CD14-positive monocyte (primary cell): ENCODE data around the gene ACSF2. TPM values are rescaled to one million over a fixed set of nuclear protein-coding genes. Genes with fewer than 3 reads are reported as not detected.

Source experiments
- DNase-seq, 3 donors: peaks; one replicate each; pipeline ENCODE4 v3.0.0-alpha.2; 2011 to 2022
- H2AFZ ChIP-seq: 2 replicates; pipeline ENCODE4 v1.6.0; 2012; ENCODE audit warnings: mild to moderate bottlenecking, low read depth, low read length, inconsistent platforms; ENCODE audit not compliant: insufficient read depth, poor library complexity, severe bottlenecking
- H3K27ac ChIP-seq, 2 donors: 1 replicate in 1 of 2; 2 replicates in 1 of 2; pipeline ENCODE4 v1.5.1; 2012 to 2013; ENCODE audit warnings: low read length in 2 of 2, control low read depth in 1 of 2, inconsistent platforms in 1 of 2, low read depth in 1 of 2, mild to moderate bottlenecking in 1 of 2
- H3K27me3 ChIP-seq, 2 donors: one replicate each; pipeline versions ENCODE4 v1.6.0 to v1.6.1; 2011 to 2013; ENCODE audit warnings: low read length in 2 of 2; ENCODE audit not compliant: control insufficient read depth in 2 of 2, insufficient read depth in 2 of 2
- H3K36me3 ChIP-seq, 2 donors: replicated peaks in 1 of 2; 1 replicate in 1 of 2; 2 replicates in 1 of 2; pipeline versions ENCODE4 v1.5.1 to v1.6.1; 2012 to 2013; ENCODE audit warnings: low read length in 2 of 2, control low read depth in 1 of 2, inconsistent platforms in 1 of 2, mild to moderate bottlenecking in 1 of 2; ENCODE audit not compliant: insufficient read depth in 2 of 2, control insufficient read depth in 1 of 2
- H3K4me1 ChIP-seq, 2 donors: 1 replicate in 1 of 2; 2 replicates in 1 of 2; pipeline versions ENCODE4 v1.5.1 to v1.6.1; 2012 to 2013; ENCODE audit warnings: low read length in 2 of 2, control low read depth in 1 of 2, inconsistent platforms in 1 of 2, mild to moderate bottlenecking in 1 of 2, moderate library complexity in 1 of 2; ENCODE audit not compliant: insufficient read depth in 2 of 2, control insufficient read depth in 1 of 2
- H3K4me2 ChIP-seq: replicated peaks from 2 replicates; pipeline ENCODE3; 2012; ENCODE audit warnings: low read length, moderate library complexity, mild to moderate bottlenecking; ENCODE audit not compliant: poor library complexity, severe bottlenecking; ENCODE audit errors: extremely low read depth
- H3K4me3 ChIP-seq, 3 experiments: fragments of 200-600 bp in 1 of 3; sonication (generic) in 1 of 3; replicated peaks in 1 of 3; 1 replicate in 2 of 3; 2 replicates in 1 of 3; pipeline ENCODE4 v1.5.1; 2011 to 2013; ENCODE audit warnings: low read length in 3 of 3, mild to moderate bottlenecking in 3 of 3, control low read depth in 2 of 3, low read depth in 2 of 3, inconsistent platforms in 1 of 3, moderate library complexity in 1 of 3
- H3K79me2 ChIP-seq: 2 replicates; pipeline ENCODE4 v1.6.0; 2012; ENCODE audit warnings: mild to moderate bottlenecking, control low read depth, inconsistent platforms, low read length, moderate library complexity; ENCODE audit not compliant: insufficient read depth
- H3K9ac ChIP-seq: 2 replicates; pipeline ENCODE4 v1.6.0; 2017; ENCODE audit warnings: low read length, mild to moderate bottlenecking; ENCODE audit not compliant: insufficient read depth, poor library complexity, severe bottlenecking
- H3K9me3 ChIP-seq, 2 donors: replicated peaks in 1 of 2; 1 replicate in 1 of 2; 2 replicates in 1 of 2; pipeline versions ENCODE4 v1.5.1 to v1.6.1; 2012 to 2013; ENCODE audit warnings: low read length in 2 of 2, control low read depth in 1 of 2; ENCODE audit not compliant: control insufficient read depth in 1 of 2, insufficient read depth in 1 of 2
- H4K20me1 ChIP-seq: 2 replicates; pipeline ENCODE4 v1.6.0; 2012; ENCODE audit warnings: mild to moderate bottlenecking, low read length, control low read depth, moderate library complexity; ENCODE audit not compliant: insufficient read depth
- H3K27ac Mint-ChIP-seq, 7 donors: one replicate each; pipeline ENCODE4 v1.8.0; 2020; ENCODE audit warnings: mild to moderate bottlenecking in 7 of 7, mixed read lengths in 7 of 7, moderate library complexity in 6 of 7, inconsistent platforms in 2 of 7
- H3K27me3 Mint-ChIP-seq, 3 donors: one replicate each; pipeline ENCODE4 v1.8.0; 2021 to 2022; ENCODE audit warnings: low read depth in 3 of 3, mild to moderate bottlenecking in 3 of 3, mixed read lengths in 3 of 3, moderate library complexity in 3 of 3, inconsistent platforms in 1 of 3
- H3K36me3 Mint-ChIP-seq, 2 donors: one replicate each; pipeline ENCODE4 v1.8.0; 2020; ENCODE audit warnings: mixed read lengths in 2 of 2, inconsistent platforms in 1 of 2, mild to moderate bottlenecking in 1 of 2
- H3K4me1 Mint-ChIP-seq: one replicate; pipeline ENCODE4 v1.8.0; 2020; ENCODE audit warnings: mild to moderate bottlenecking, mixed read lengths
- H3K4me3 Mint-ChIP-seq, 2 donors: one replicate each; pipeline ENCODE4 v1.8.0; 2020; ENCODE audit warnings: mild to moderate bottlenecking in 2 of 2, mixed read lengths in 2 of 2, moderate library complexity in 1 of 2
- H3K9me3 Mint-ChIP-seq, 7 donors: one replicate each; pipeline ENCODE4 v1.8.0; 2020 to 2022; ENCODE audit warnings: mixed read lengths in 7 of 7, mild to moderate bottlenecking in 6 of 7, moderate library complexity in 6 of 7, inconsistent platforms in 2 of 7
- CTCF ChIP-seq: fragments of 200-600 bp; IDR thresholded peaks from one replicate; pipeline ENCODE4 v1.8.0; 2022; ENCODE audit warnings: antibody characterized with exemption, mild to moderate bottlenecking
- WGBS: methylation state at CpG from one replicate; pipeline ENCODE4 v1.1.5; 2013; ENCODE audit warnings: missing lambda C conversion rate; ENCODE audit not compliant: insufficient coverage; 5-methylcytosine and 5-hydroxymethylcytosine counted together
- intact Hi-C, 2 donors: fragments of 100-400 bp; cut with micrococcal nuclease; formaldehyde crosslinking; loops; one replicate each; pipeline versions ENCODE4 v1.15.0 to v1.15.1; 2023
- polyA plus RNA-seq, 3 donors: library from polyadenylated mRNA; depleted of rRNA in 1 of 3; unstranded in 2 of 3; stranded (reverse) in 1 of 3; fragments of 300-500 nt in 2 of 3; fragments of >200 nt in 1 of 3; fragmentation: Illumina TruSeq in 2 of 3; gene quantifications; 1 replicate in 2 of 3; 2 replicates in 1 of 3; pipeline ENCODE4 v1.2.3, GENCODE V29; 2012 to 2021

The ACSF2 gene
- polyA plus RNA-seq, 3 donors, result 2.8 to 24.4 (median 5.5) TPM

GRCh38 chr17:50388728-50389127, 37.3 kb upstream of the ACSF2 start:
- Histone ChIP-seq H2AFZ (no peak overlapping the region), H3K27me3 (no peaks in the 10 kb centered on the region), H3K4me1 (no peaks in the 10 kb centered on the region), H3K4me2 (no peak overlapping the region), H3K36me3 (peaks cover 99 to 100% of the 10 kb centered on the region in 2 donors), H3K9ac (no peak overlapping the region), H3K27ac (no peak overlapping the region), H4K20me1 (peaks cover 46% of the 10 kb centered on the region), H3K79me2 (peaks cover 26% of the 10 kb centered on the region), H3K4me3 (no peak overlapping the region), H3K9me3 (no peaks in the 10 kb centered on the region)
- no peak for DNase-seq
- Mint-ChIP-seq H3K4me1 (peaks cover 6% of the 10 kb centered on the region), H3K9me3 (no peaks in the 10 kb centered on the region), H3K4me3 (no peak overlapping the region), H3K27ac (peak overlapping the region in 1 of 7 donors; percentile 70), H3K27me3 (peaks cover 0 to 2% (median 0%) of the 10 kb centered on the region in 3 donors), H3K36me3 (peaks cover 97 to 100% of the 10 kb centered on the region in 2 donors)
- intact Hi-C loops, result no loop called here
- WGBS, result 100% methylated on average over 2 of the region's 3 CpGs
- TF ChIP-seq CTCF, result no peak

- no peaks in the 10 kb centered on the region for H3K9me3 Mint-ChIP-seq
- H2AFZ ChIP-seq, result no peak overlapping the region
- TF ChIP-seq CTCF, result no peak
- H3K4me1 ChIP-seq, result no peaks in the 10 kb centered on the region
- intact Hi-C loops, result no loop called here
- H3K27me3 Mint-ChIP-seq, result peaks cover 0 to 2% (median 0%) of the 10 kb centered on the region in 3 donors
- no peak overlapping the region for H3K4me2 ChIP-seq
- no peak for DNase-seq
- no peak overlapping the region for H3K27ac ChIP-seq
- H3K36me3 ChIP-seq, result peaks cover 99 to 100% of the 10 kb centered on the region in 2 donors
- peaks cover 34% of the 10 kb centered on the region for H3K79me2 ChIP-seq
- peaks cover 6% of the 10 kb centered on the region for H3K4me1 Mint-ChIP-seq
- no peak overlapping the region for H3K4me3 Mint-ChIP-seq
- no peaks in the 10 kb centered on the region for H3K27me3 ChIP-seq
- no peaks in the 10 kb centered on the region for H3K9me3 ChIP-seq
- 100% methylated on average over 2 of the region's 6 CpGs for WGBS
- H3K36me3 Mint-ChIP-seq, result peaks cover 97 to 100% of the 10 kb centered on the region in 2 donors
- peaks cover 54% of the 10 kb centered on the region for H4K20me1 ChIP-seq
- H3K9ac ChIP-seq, result no peak overlapping the region
- peak overlapping the region in 1 of 7 donors; percentile 59 for H3K27ac Mint-ChIP-seq
- no peak overlapping the region for H3K4me3 ChIP-seq
These were observed 36.5 kb upstream of the ACSF2 start for GRCh38 chr17:50389534-50389933.
